H1 (cell line): Measurements from ENCODE around the gene ELP1. TPM values are rescaled to one million over a fixed set of nuclear protein-coding genes. Genes with fewer than 3 reads are reported as not detected.

ENCODE experiments used
- CTCF ChIA-PET: fragments of 300-600 bp; sonication (Branson Sonifier 250); formaldehyde crosslinking; loops from one replicate; lab custom pipeline; 2021; ENCODE audit not compliant: partially characterized antibody; lab: Charles Lee
- POLR2A ChIA-PET: fragments of 300-600 bp; sonication (Branson Sonifier 250); formaldehyde crosslinking; loops from one replicate; lab custom pipeline; 2021; ENCODE audit warnings: inconsistent platforms; ENCODE audit not compliant: partially characterized antibody; lab: Charles Lee
- DNase-seq, 2 experiments: peaks; one replicate each; pipeline versions ENCODE4 v3.0.0 to v3.0.0-alpha.2; 2010 to 2022; ENCODE audit warnings: low spot score in 2 of 2, low read depth in 1 of 2, mixed read lengths in 1 of 2
- FAIRE-seq: peaks from 2 replicates; lab custom pipeline; 2011; peaks lifted over from hg19 to GRCh38; lab: Jason Lieb, UNC
- H2AFZ ChIP-seq: 2 replicates; pipeline ENCODE4 v1.8.1; 2012; ENCODE audit warnings: low read length, inconsistent platforms
- H2AK5ac ChIP-seq: 2 replicates; pipeline ENCODE4 v1.6.1; 2013; ENCODE audit warnings: low read depth, low read length
- H2BK120ac ChIP-seq: replicated peaks from 2 replicates; pipeline ENCODE3; 2013; ENCODE audit warnings: low read depth, low read length, inconsistent platforms
- H2BK12ac ChIP-seq: 2 replicates; pipeline ENCODE4 v1.6.1; 2013; ENCODE audit warnings: low read depth, low read length
- H2BK15ac ChIP-seq: 2 replicates; pipeline ENCODE4 v1.6.1; 2013; ENCODE audit warnings: low read length
- H2BK20ac ChIP-seq: 2 replicates; pipeline ENCODE4 v1.6.1; 2013; ENCODE audit warnings: low read length
- H2BK5ac ChIP-seq: 2 replicates; pipeline ENCODE4 v1.6.1; 2013; ENCODE audit warnings: low read depth, low read length
- H3K14ac ChIP-seq: 2 replicates; pipeline ENCODE4 v1.6.1; 2013; ENCODE audit warnings: inconsistent platforms; ENCODE audit not compliant: insufficient read length
- H3K18ac ChIP-seq: 2 replicates; pipeline ENCODE4 v1.6.1; 2013; ENCODE audit warnings: low read length; ENCODE audit errors: extremely low read depth
- H3K23ac ChIP-seq: 2 replicates; pipeline ENCODE4 v1.6.1; 2013; ENCODE audit warnings: inconsistent platforms; ENCODE audit not compliant: insufficient read length
- H3K23me2 ChIP-seq: 2 replicates; pipeline ENCODE4 v1.6.1; 2013; ENCODE audit warnings: low read depth, low read length
- H3K27ac ChIP-seq: 2 replicates; pipeline ENCODE4 v1.6.1; 2011; ENCODE audit warnings: low read depth, low read length, inconsistent platforms
- H3K27me3 ChIP-seq, 4 experiments: replicated peaks in 1 of 4; 1 replicate in 1 of 4; 2 replicates in 3 of 4; pipeline versions ENCODE4 v1.6.1 to v1.8.1; 2011 to 2013; ENCODE audit warnings: low read length in 3 of 4, mild to moderate bottlenecking in 3 of 4, inconsistent platforms in 2 of 4, mixed read lengths in 2 of 4, moderate library complexity in 1 of 4; ENCODE audit not compliant: control insufficient read depth in 3 of 4, insufficient read depth in 3 of 4; ENCODE audit errors: extremely low read depth in 1 of 4
- H3K36me3 ChIP-seq, 4 experiments: 2 replicates each; pipeline versions ENCODE4 v1.6.1 to v1.8.1; 2011 to 2013; ENCODE audit warnings: mild to moderate bottlenecking in 4 of 4, low read length in 3 of 4, moderate library complexity in 2 of 4, control low read depth in 1 of 4, inconsistent platforms in 1 of 4; ENCODE audit not compliant: insufficient read depth in 4 of 4, control insufficient read depth in 2 of 4
- H3K4ac ChIP-seq: replicated peaks from 2 replicates; pipeline ENCODE3; 2013; ENCODE audit warnings: low read length, low read depth, mixed read lengths, inconsistent platforms; ENCODE audit not compliant: insufficient read length
- H3K4me1 ChIP-seq, 4 experiments: replicated peaks in 1 of 4; 1 replicate in 1 of 4; 2 replicates in 3 of 4; pipeline versions ENCODE4 v1.6.1 to v1.8.1; 2011 to 2013; ENCODE audit warnings: low read length in 3 of 4, inconsistent platforms in 2 of 4, mixed read lengths in 1 of 4; ENCODE audit not compliant: insufficient read depth in 4 of 4, control insufficient read depth in 3 of 4
- H3K4me2 ChIP-seq, 2 experiments: 2 replicates each; pipeline versions ENCODE4 v1.6.1 to v1.8.1; 2011 to 2013; ENCODE audit warnings: low read depth in 2 of 2, low read length in 2 of 2, control low read depth in 1 of 2, inconsistent platforms in 1 of 2, mild to moderate bottlenecking in 1 of 2; ENCODE audit not compliant: insufficient read depth in 1 of 2
- H3K4me3 ChIP-seq, 4 experiments: fragments of 200-600, 300-600 bp in 1 of 4; sonication (generic), shearing (Covaris generic), sonication (Bioruptor Twin) in 1 of 4; 2 replicates each; pipeline versions ENCODE4 v1.5.1 to v1.8.1; 2011 to 2016; ENCODE audit warnings: low read length in 4 of 4, low read depth in 3 of 4, control low read depth in 2 of 4, inconsistent platforms in 2 of 4, mild to moderate bottlenecking in 2 of 4, mixed read lengths in 1 of 4, moderate library complexity in 1 of 4; ENCODE audit not compliant: insufficient read depth in 2 of 4; ENCODE audit errors: extremely low read depth in 1 of 4
- H3K56ac ChIP-seq: replicated peaks from 2 replicates; pipeline ENCODE3; 2013; ENCODE audit warnings: low read depth, mild to moderate bottlenecking, mixed read lengths, low read length, inconsistent platforms; ENCODE audit not compliant: insufficient read length
- H3K79me1 ChIP-seq: 2 replicates; pipeline ENCODE4 v1.6.1; 2013; ENCODE audit warnings: low read depth, low read length, control low read depth
- H3K79me2 ChIP-seq, 2 experiments: 2 replicates each; pipeline versions ENCODE4 v1.6.1 to v1.8.1; 2012 to 2013; ENCODE audit warnings: low read length in 2 of 2, mild to moderate bottlenecking in 2 of 2, inconsistent platforms in 1 of 2; ENCODE audit not compliant: insufficient read depth in 2 of 2, control insufficient read depth in 1 of 2
- H3K9ac ChIP-seq, 4 experiments: replicated peaks in 1 of 4; 1 replicate in 1 of 4; 2 replicates in 3 of 4; pipeline versions ENCODE4 v1.6.1 to v1.8.1; 2011 to 2013; ENCODE audit warnings: low read depth in 3 of 4, low read length in 3 of 4, control low read depth in 2 of 4, mild to moderate bottlenecking in 2 of 4, moderate library complexity in 2 of 4, inconsistent platforms in 1 of 4; ENCODE audit errors: extremely low read depth in 1 of 4
- H3K9me3 ChIP-seq, 2 experiments: 2 replicates each; pipeline versions ENCODE4 v1.6.1 to v1.8.1; 2012 to 2013; ENCODE audit warnings: mild to moderate bottlenecking in 2 of 2, moderate library complexity in 2 of 2, control low read depth in 1 of 2, inconsistent platforms in 1 of 2, low read depth in 1 of 2, low read length in 1 of 2, mixed read lengths in 1 of 2; ENCODE audit not compliant: insufficient read depth in 2 of 2
- H4K20me1 ChIP-seq, 2 experiments: replicated peaks in 1 of 2; 2 replicates each; pipeline versions ENCODE3 to v1.8.1; 2011 to 2013; ENCODE audit warnings: inconsistent platforms in 2 of 2, low read length in 2 of 2, mild to moderate bottlenecking in 1 of 2; ENCODE audit not compliant: insufficient read depth in 2 of 2, control insufficient read depth in 1 of 2
- H4K5ac ChIP-seq: 2 replicates; pipeline ENCODE4 v1.6.1; 2013; ENCODE audit warnings: low read length, low read depth, mixed read lengths, inconsistent platforms; ENCODE audit not compliant: insufficient read length
- H4K8ac ChIP-seq: 2 replicates; pipeline ENCODE4 v1.8.0; 2013; ENCODE audit warnings: mild to moderate bottlenecking, moderate library complexity, low read length, inconsistent platforms; ENCODE audit not compliant: insufficient read depth; ENCODE audit errors: extremely low read depth
- H4K91ac ChIP-seq: replicated peaks from 2 replicates; pipeline ENCODE3; 2013; ENCODE audit warnings: low read length, mixed read lengths, inconsistent platforms; ENCODE audit not compliant: insufficient read length
- CBX5 ChIP-seq: fragments of 300-800, 300-1000 bp; sonication (generic); IDR thresholded peaks from 2 replicates; pipeline ENCODE4 v1.7.1; 2016; ENCODE audit warnings: antibody characterized with exemption, low read length, low read depth
- CBX8 ChIP-seq: fragments of 300-800, 300-1000 bp; sonication (generic); IDR thresholded peaks from 2 replicates; pipeline ENCODE4 v1.7.1; 2016; ENCODE audit warnings: low read depth, low read length, borderline replicate concordance
- E2F6 ChIP-seq: IDR thresholded peaks from 2 replicates; pipeline ENCODE4 v1.6.1; 2012; ENCODE audit warnings: inconsistent platforms
- GABPA ChIP-seq: IDR thresholded peaks from 2 replicates; pipeline ENCODE4 v1.6.1; 2011; ENCODE audit warnings: mild to moderate bottlenecking, low read length, moderate library complexity, borderline replicate concordance; ENCODE audit not compliant: insufficient read depth
- HDAC6 ChIP-seq: IDR thresholded peaks from one replicate; pipeline ENCODE4 v1.7.1; 2012; ENCODE audit warnings: low read depth, mild to moderate bottlenecking, inconsistent platforms, low read length, moderate library complexity
- KDM5A ChIP-seq: fragments of 200-600 bp; IDR thresholded peaks from 2 replicates; pipeline ENCODE4 v1.7.1; 2012; ENCODE audit warnings: mild to moderate bottlenecking, low read length, inconsistent platforms, mixed read lengths
- MAX ChIP-seq: IDR thresholded peaks from 2 replicates; pipeline ENCODE4 v1.6.1; 2012; ENCODE audit warnings: inconsistent platforms
- POLR2AphosphoS5 ChIP-seq: IDR thresholded peaks from 2 replicates; pipeline ENCODE4 v1.6.1; 2011; ENCODE audit warnings: low read depth, low read length
- RBBP5 ChIP-seq: IDR thresholded peaks from 2 replicates; pipeline ENCODE4 v1.7.1; 2012; ENCODE audit warnings: low read depth, mild to moderate bottlenecking, inconsistent platforms, low read length, moderate library complexity, borderline replicate concordance
- RNF2 ChIP-seq: fragments of 200-900, 300-1000 bp; sonication (generic); IDR thresholded peaks from 2 replicates; pipeline ENCODE4 v1.7.1; 2016; ENCODE audit warnings: borderline replicate concordance, low read depth, mild to moderate bottlenecking, antibody characterized with exemption, low read length; ENCODE audit not compliant: poor library complexity, severe bottlenecking; ENCODE audit errors: missing control alignments
- SIN3A ChIP-seq, 2 experiments: IDR thresholded peaks in 1 of 2; conservative IDR thresholded peaks in 1 of 2; 2 replicates each; pipeline ENCODE4 v1.6.1; 2011 to 2012; ENCODE audit warnings: low read length in 2 of 2, improper control_type of control experiment in 1 of 2, low read depth in 1 of 2, mild to moderate bottlenecking in 1 of 2
- TAF7 ChIP-seq: optimal IDR thresholded peaks from 2 replicates; pipeline ENCODE3; 2011; ENCODE audit warnings: low read depth, mild to moderate bottlenecking, inconsistent platforms, low read length, moderate library complexity, borderline replicate concordance
- TEAD4 ChIP-seq: IDR thresholded peaks from 2 replicates; pipeline ENCODE4 v1.6.1; 2012; ENCODE audit warnings: low read depth, low read length, inconsistent platforms, mixed read lengths
- WGBS, 2 experiments: shearing (Covaris generic) in 1 of 2; methylation state at CpG; one replicate each; pipeline versions ENCODE4 v1.1.6 to v1.1.7; 2013 to 2015; ENCODE audit warnings: low lambda C conversion rate in 2 of 2, mixed read lengths in 2 of 2, inconsistent platforms in 1 of 2, low coverage in 1 of 2, missing lambda C conversion rate in 1 of 2; ENCODE audit not compliant: insufficient replicate concordance in 2 of 2, insufficient coverage in 1 of 2, insufficient read length in 1 of 2; ENCODE audit errors: extremely low coverage in 1 of 2, missing lambda C conversion rate in 1 of 2; 5-methylcytosine and 5-hydroxymethylcytosine counted together
- polyA plus RNA-seq, 7 experiments: library from polyadenylated mRNA; depleted of rRNA in 3 of 7; stranded (reverse) in 5 of 7; unstranded in 2 of 7; fragments of >200 nt in 5 of 7; fragments of 200-250 nt in 2 of 7; gene quantifications; 1 replicate in 5 of 7; 2 replicates in 1 of 7; 4 replicates in 1 of 7; pipeline versions ENCODE4 v1.2.1 to v1.2.3, GENCODE V29; 2011 to 2013; ENCODE audit warnings: missing spikeins in 2 of 7, mixed read lengths in 2 of 7
- total RNA-seq: library from RNA; stranded (reverse); fragmentation: NEBNext Ultra II Directional; extraction: Animal tissue kit (Norgen Biotek cat#: 25700); gene quantifications from 2 replicates; pipeline ENCODE4 v1.2.1, GENCODE V29; 2021

Gene ELP1
- total and polyA plus RNA-seq, 2 of the 8 experiments (the other 6 are each of a cell fraction or from before 2014, with no cell fraction given): 13.9 to 31.3 TPM

GRCh38 chr9:108860764-108861163, 73.2 kb downstream of the ELP1 start:
- no peak overlapping the region for H3K4ac ChIP-seq
- no peaks in the 10 kb centered on the region for H3K4me1 ChIP-seq
- H2BK12ac ChIP-seq: no peak overlapping the region
- DNase-seq: no peak
- no peaks in the 10 kb centered on the region for H3K27me3 ChIP-seq
- no peak overlapping the region for H4K5ac ChIP-seq
- H4K91ac ChIP-seq: no peak overlapping the region
- H3K23ac ChIP-seq: no peak overlapping the region
- H3K23me2 ChIP-seq: no peaks in the 10 kb centered on the region
- no peak overlapping the region for H3K56ac ChIP-seq
- H2BK120ac ChIP-seq: no peak overlapping the region
- CTCF ChIA-PET: no interaction called here
- no peak overlapping the region for H2BK20ac ChIP-seq
- TF ChIP-seq KDM5A (no peak), HDAC6 (no peak), POLR2AphosphoS5 (no peak), MAX (no peak), RNF2 (no peak), GABPA (no peak), SIN3A (conservative IDR thresholded peaks at IDR 0.05 in 1 of 2, IDR thresholded peaks at IDR 0.05 in 1 of 2; ENCODE audit: low read depth in 1 of 2, low read length in 2 of 2) (no peak), E2F6 (no peak), TAF7 (no peak), RBBP5 (no peak), CBX5 (no peak), TEAD4 (no peak), CBX8 (no peak)
- TF ChIP-seq, all 59 proteins: peak for 0
- H3K4me3 ChIP-seq: no peak overlapping the region
- no peak overlapping the region for H3K4me2 ChIP-seq
- 93% methylated on average over 2 of the region's 2 CpGs; no CpG with 5 or more reads in 1 of the 2 experiments for WGBS, 2 experiments
- H3K9me3 ChIP-seq: 0 out of 4 replicates have a peak, but pooled peaks cover 0 to 3% of the 10 kb centered on the region in 2 experiments
- H3K36me3 ChIP-seq: no peaks in the 10 kb centered on the region
- no peaks in the 10 kb centered on the region for H3K79me1 ChIP-seq
- no peak for FAIRE-seq
- no peak overlapping the region for H3K14ac ChIP-seq
- H2BK15ac ChIP-seq: no peak overlapping the region
- no peak overlapping the region for H3K18ac ChIP-seq
- no peak overlapping the region for H2AFZ ChIP-seq
- POLR2A ChIA-PET: no interaction called here
- H2AK5ac ChIP-seq: no peak overlapping the region
- no peaks in the 10 kb centered on the region for H4K20me1 ChIP-seq
- no peak overlapping the region for H4K8ac ChIP-seq
- no peak overlapping the region for H2BK5ac ChIP-seq
- no peak overlapping the region for H3K27ac ChIP-seq
- H3K79me2 ChIP-seq: no peaks in the 10 kb centered on the region
- H3K9ac ChIP-seq: no peak overlapping the region
